PC-3 (cell line): ENCODE results near the gene P2RX5. TPM values are rescaled to one million over a fixed set of nuclear protein-coding genes. Genes with fewer than 3 reads are reported as not detected.

Experiments used
- ATAC-seq: fragments of 200-7000 bp; cut with Tn5 transposase; 2 replicates; pipeline ENCODE4 v1.9.1; 2020; ENCODE audit warnings: mild to moderate bottlenecking, moderate library complexity
- BruUV-seq: library from RNA; stranded (reverse); fragments of 400-500 nt; replicated peaks from 2 replicates; lab custom pipeline; 2021; lab: Mats Ljungman, UMichigan
- CTCF ChIA-PET: fragments of 300-600 bp; sonication (Branson Sonifier 250); formaldehyde crosslinking; loops from one replicate; lab custom pipeline; 2022; ENCODE audit warnings: antibody characterized with exemption; lab: Charles Lee
- POLR2A ChIA-PET: fragments of 300-600 bp; sonication (Branson Sonifier 250); formaldehyde crosslinking; loops from one replicate; lab custom pipeline; 2022; ENCODE audit warnings: antibody characterized with exemption; ENCODE audit not compliant: unreplicated experiment; lab: Charles Lee
- DNase-seq: peaks from one replicate; pipeline ENCODE4 v3.0.0-alpha.2; 2015
- H2AFZ ChIP-seq: fragments of 300-600 bp; sonication (generic); 2 replicates; pipeline ENCODE4 v1.6.0; 2016; ENCODE audit warnings: antibody characterized with exemption, low read length
- H3F3A ChIP-seq: fragments of 300-600 bp; sonication (generic); one replicate; pipeline ENCODE4 v1.6.0; 2017; ENCODE audit warnings: antibody characterized with exemption, low read length, control low read depth, mild to moderate bottlenecking; ENCODE audit not compliant: unreplicated experiment
- H3K27ac ChIP-seq: fragments of 300-600 bp; sonication (generic); 2 replicates; pipeline ENCODE4 v1.5.1; 2016; ENCODE audit warnings: mild to moderate bottlenecking, low read length
- H3K27me3 ChIP-seq: fragments of 300-600 bp; sonication (generic); 2 replicates; pipeline ENCODE4 v1.6.1; 2016; ENCODE audit warnings: low read length, mixed read lengths
- H3K36me3 ChIP-seq: fragments of 300-600 bp; sonication (generic); 2 replicates; pipeline ENCODE4 v1.6.1; 2016; ENCODE audit warnings: low read depth, mixed run types, low read length, mixed read lengths
- H3K4me1 ChIP-seq: fragments of 300-600 bp; sonication (generic); 2 replicates; pipeline ENCODE4 v1.5.1; 2016; ENCODE audit warnings: low read length; ENCODE audit not compliant: insufficient read depth
- H3K4me2 ChIP-seq: fragments of 300-600 bp; sonication (generic); 2 replicates; pipeline ENCODE4 v1.6.0; 2016; ENCODE audit warnings: low read length
- H3K4me3 ChIP-seq: fragments of 300-600 bp; sonication (generic); 2 replicates; pipeline ENCODE4 v1.5.1; 2016; ENCODE audit warnings: mild to moderate bottlenecking, low read length, mixed read lengths
- H3K79me2 ChIP-seq: fragments of 300-600 bp; sonication (generic); 2 replicates; pipeline ENCODE4 v1.6.1; 2017; ENCODE audit warnings: low read length, mixed read lengths
- H3K9ac ChIP-seq: fragments of 300-600 bp; sonication (generic); 2 replicates; pipeline ENCODE4 v1.6.0; 2016; ENCODE audit warnings: mild to moderate bottlenecking, low read length
- H3K9me2 ChIP-seq: fragments of 300-600 bp; sonication (generic); replicated peaks from 2 replicates; pipeline ENCODE4 v1.6.1; 2016; ENCODE audit warnings: mixed run types, low read length, mixed read lengths
- H3K9me3 ChIP-seq: fragments of 300-600 bp; sonication (generic); 2 replicates; pipeline ENCODE4 v1.6.1; 2016; ENCODE audit warnings: low read length, mixed read lengths
- H4K20me1 ChIP-seq: fragments of 300-600 bp; sonication (generic); 2 replicates; pipeline ENCODE4 v1.6.1; 2016; ENCODE audit warnings: low read length, mixed read lengths
- EZH2 ChIP-seq: fragments of 300-600 bp; sonication (generic); IDR thresholded peaks from one replicate; pipeline ENCODE4 v1.6.1; 2017; ENCODE audit warnings: antibody characterized with exemption, mild to moderate bottlenecking, low read length; ENCODE audit not compliant: unreplicated experiment
- EZH2phosphoT487 ChIP-seq: fragments of 300-600 bp; sonication (generic); IDR thresholded peaks from 2 replicates; pipeline ENCODE4 v1.6.1; 2018; ENCODE audit warnings: mild to moderate bottlenecking, antibody characterized with exemption, low read length, borderline replicate concordance
- intact Hi-C: fragments of 100-400 bp; cut with micrococcal nuclease; formaldehyde crosslinking; loops from 2 replicates; pipeline ENCODE4 v1.9.0; 2023
- total RNA-seq: library from RNA; depleted of rRNA; stranded (reverse); fragments of >200 nt; gene quantifications from 2 replicates; pipeline ENCODE4 v1.2.3, GENCODE V29; 2014
- TF ChIP-seq, protein P1 (sequence below): fragments of 300-600 bp; sonication (generic); conservative IDR thresholded peaks from 2 replicates; pipeline ENCODE4 v1.5.1; 2017; ENCODE audit warnings: antibody characterized with exemption, low read depth, mild to moderate bottlenecking, low read length

The P2RX5 gene
- total RNA-seq, 1 experiment from 2014 or later = 13.0 TPM

DNA sequence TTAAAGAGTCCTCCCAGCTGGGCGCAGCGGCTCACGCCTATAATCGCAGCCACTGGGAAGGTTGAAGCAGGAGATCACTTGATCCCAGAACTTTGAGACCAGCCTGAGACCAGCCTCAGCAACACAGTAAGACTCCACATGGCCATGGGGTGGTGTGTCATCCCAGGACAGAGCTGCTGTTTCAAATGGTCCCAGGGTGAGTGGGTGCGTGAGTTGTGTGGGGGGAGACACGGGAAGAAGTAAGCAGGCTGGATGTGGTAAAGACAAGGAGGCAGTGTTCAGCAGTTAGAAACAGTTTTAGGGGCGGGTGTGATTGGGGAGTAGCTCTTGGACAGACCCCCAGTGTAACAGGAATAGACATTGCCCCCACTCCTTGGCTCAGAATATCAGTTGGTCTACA is 63.7 kb downstream of the P2RX5 start:
- Histone ChIP-seq H3K79me2 (peaks cover 40% of the 10 kb centered on the region), H3K36me3 (peaks cover 5% of the 10 kb centered on the region), H3K4me1 (peaks cover 6% of the 10 kb centered on the region; the same call in 1 of the 2 replicates), H3K27ac (no peak overlapping the region), H3K9me3 (no peaks in the 10 kb centered on the region), H3K4me3 (no peak overlapping the region), H2AFZ (no peak overlapping the region), H3K27me3 (no peaks in the 10 kb centered on the region), H4K20me1 (no peaks in the 10 kb centered on the region), H3K4me2 (no peak overlapping the region), H3K9ac (no peak overlapping the region), H3F3A (no peaks in the 10 kb centered on the region), H3K9me2 (no peaks in the 10 kb centered on the region)
- intact Hi-C loops = no loop called here
- POLR2A ChIA-PET = no interaction called here
- ATAC-seq = no peak
- no TSS peak for BruUV-seq
- CTCF ChIA-PET = no interaction called here
- DNase-seq = no peak
- TF ChIP-seq EZH2phosphoT487 = no peak
- TF ChIP-seq, protein P1, sequence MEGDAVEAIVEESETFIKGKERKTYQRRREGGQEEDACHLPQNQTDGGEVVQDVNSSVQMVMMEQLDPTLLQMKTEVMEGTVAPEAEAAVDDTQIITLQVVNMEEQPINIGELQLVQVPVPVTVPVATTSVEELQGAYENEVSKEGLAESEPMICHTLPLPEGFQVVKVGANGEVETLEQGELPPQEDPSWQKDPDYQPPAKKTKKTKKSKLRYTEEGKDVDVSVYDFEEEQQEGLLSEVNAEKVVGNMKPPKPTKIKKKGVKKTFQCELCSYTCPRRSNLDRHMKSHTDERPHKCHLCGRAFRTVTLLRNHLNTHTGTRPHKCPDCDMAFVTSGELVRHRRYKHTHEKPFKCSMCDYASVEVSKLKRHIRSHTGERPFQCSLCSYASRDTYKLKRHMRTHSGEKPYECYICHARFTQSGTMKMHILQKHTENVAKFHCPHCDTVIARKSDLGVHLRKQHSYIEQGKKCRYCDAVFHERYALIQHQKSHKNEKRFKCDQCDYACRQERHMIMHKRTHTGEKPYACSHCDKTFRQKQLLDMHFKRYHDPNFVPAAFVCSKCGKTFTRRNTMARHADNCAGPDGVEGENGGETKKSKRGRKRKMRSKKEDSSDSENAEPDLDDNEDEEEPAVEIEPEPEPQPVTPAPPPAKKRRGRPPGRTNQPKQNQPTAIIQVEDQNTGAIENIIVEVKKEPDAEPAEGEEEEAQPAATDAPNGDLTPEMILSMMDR = no peak
- TF ChIP-seq EZH2 = no peak

DNA sequence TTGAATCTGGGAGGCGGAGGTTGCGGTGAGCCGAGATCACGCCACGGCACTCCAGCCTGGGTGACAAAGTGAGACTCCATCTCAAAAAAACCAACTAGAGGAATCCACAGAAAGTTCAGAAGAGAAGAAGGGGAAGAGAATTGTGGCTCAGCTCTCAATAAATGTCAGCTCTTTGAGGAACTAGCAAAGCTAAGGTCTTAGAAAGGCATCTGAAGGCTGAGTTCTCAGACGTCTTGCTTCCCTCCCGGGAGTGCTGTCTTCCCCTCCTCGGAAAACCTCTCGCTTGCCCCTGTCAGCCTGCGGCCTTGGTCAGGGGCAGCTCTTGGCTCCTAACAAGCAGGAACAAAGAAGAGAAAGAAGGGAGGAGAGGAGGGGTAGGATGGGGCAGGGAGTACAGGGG is 65.2 kb downstream of the P2RX5 start:
- no peaks in the 10 kb centered on the region for H3K9me3 ChIP-seq
- intact Hi-C loops = no loop called here
- H3K4me1 ChIP-seq = peaks cover 6% of the 10 kb centered on the region; the same call in 1 of the 2 replicates
- H3K79me2 ChIP-seq = peaks cover 34% of the 10 kb centered on the region
- H3K27me3 ChIP-seq = no peaks in the 10 kb centered on the region
- DNase-seq = no peak
- H3K9ac ChIP-seq = no peak overlapping the region
- H3K9me2 ChIP-seq = no peaks in the 10 kb centered on the region
- no peak overlapping the region for H2AFZ ChIP-seq
- ChIA-PET POLR2A (no interaction called here), CTCF (no interaction called here)
- no peak overlapping the region for H3K4me3 ChIP-seq
- ATAC-seq = no peak
- H3K36me3 ChIP-seq = peaks cover 5% of the 10 kb centered on the region
- no peak overlapping the region for H3K27ac ChIP-seq
- BruUV-seq = no TSS peak
- H4K20me1 ChIP-seq = no peaks in the 10 kb centered on the region
- no peak overlapping the region for H3K4me2 ChIP-seq
- TF ChIP-seq, protein P1 = no peak
- TF ChIP-seq EZH2phosphoT487 (no peak), EZH2 (no peak)
- H3F3A ChIP-seq = no peaks in the 10 kb centered on the region

DNA sequence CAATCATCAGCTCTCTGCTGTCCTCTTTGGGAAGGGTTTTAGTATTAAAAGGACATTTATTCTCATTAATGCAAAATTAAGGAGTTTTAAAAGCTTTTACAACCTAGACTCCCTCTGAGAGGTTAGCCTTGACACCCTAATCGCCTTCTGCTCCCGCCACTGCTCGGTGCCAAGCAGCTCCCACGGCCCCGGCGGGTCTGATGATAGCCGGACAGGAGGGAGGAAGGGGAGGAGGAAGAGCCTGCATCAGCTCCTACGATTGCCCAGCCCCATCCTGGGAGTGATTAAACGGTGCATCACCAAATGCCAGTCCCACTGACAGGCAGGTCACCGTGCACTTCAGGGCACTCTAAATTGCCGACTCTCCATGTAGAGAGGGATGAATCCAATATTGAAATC is 68.2 kb downstream of the P2RX5 start:
- no peak overlapping the region for H3K4me3 ChIP-seq
- intact Hi-C loops = no loop called here
- H4K20me1 ChIP-seq = no peaks in the 10 kb centered on the region
- TF ChIP-seq EZH2phosphoT487 (no peak), EZH2 (no peak)
- TF ChIP-seq, protein P1 = no peak
- peaks cover 10% of the 10 kb centered on the region for H3K36me3 ChIP-seq
- peaks cover 12% of the 10 kb centered on the region; the same call in 1 of the 2 replicates for H3K79me2 ChIP-seq
- H3K9me3 ChIP-seq = no peaks in the 10 kb centered on the region
- H3K4me2 ChIP-seq = no peak overlapping the region
- no peaks in the 10 kb centered on the region for H3K27me3 ChIP-seq
- CTCF ChIA-PET = no interaction called here
- no peaks in the 10 kb centered on the region for H3K4me1 ChIP-seq
- no peaks in the 10 kb centered on the region for H3K9me2 ChIP-seq
- no peak overlapping the region for H3K9ac ChIP-seq
- no peak overlapping the region for H2AFZ ChIP-seq
- POLR2A ChIA-PET = no interaction called here
- ATAC-seq (no peak), DNase-seq (no peak)
- H3K27ac ChIP-seq = no peak overlapping the region
- BruUV-seq = no TSS peak
- H3F3A ChIP-seq = no peaks in the 10 kb centered on the region
